GM19328 (cell line): ENCODE measurements around the gene TMLHE.
"Not testable (repeated sequence)": the region's sequence is repeated elsewhere in the genome, so short reads cannot be mapped to it uniquely, and the experiment has no call there.

ENCODE experiments used
- ATAC-seq: cut with Tn5 transposase; IDR thresholded peaks from one replicate; pipeline ENCODE4 v1.9.1; 2021; ENCODE audit warnings: mild to moderate bottlenecking, moderate library complexity; ENCODE audit not compliant: unreplicated experiment

Gene TMLHE

DNA sequence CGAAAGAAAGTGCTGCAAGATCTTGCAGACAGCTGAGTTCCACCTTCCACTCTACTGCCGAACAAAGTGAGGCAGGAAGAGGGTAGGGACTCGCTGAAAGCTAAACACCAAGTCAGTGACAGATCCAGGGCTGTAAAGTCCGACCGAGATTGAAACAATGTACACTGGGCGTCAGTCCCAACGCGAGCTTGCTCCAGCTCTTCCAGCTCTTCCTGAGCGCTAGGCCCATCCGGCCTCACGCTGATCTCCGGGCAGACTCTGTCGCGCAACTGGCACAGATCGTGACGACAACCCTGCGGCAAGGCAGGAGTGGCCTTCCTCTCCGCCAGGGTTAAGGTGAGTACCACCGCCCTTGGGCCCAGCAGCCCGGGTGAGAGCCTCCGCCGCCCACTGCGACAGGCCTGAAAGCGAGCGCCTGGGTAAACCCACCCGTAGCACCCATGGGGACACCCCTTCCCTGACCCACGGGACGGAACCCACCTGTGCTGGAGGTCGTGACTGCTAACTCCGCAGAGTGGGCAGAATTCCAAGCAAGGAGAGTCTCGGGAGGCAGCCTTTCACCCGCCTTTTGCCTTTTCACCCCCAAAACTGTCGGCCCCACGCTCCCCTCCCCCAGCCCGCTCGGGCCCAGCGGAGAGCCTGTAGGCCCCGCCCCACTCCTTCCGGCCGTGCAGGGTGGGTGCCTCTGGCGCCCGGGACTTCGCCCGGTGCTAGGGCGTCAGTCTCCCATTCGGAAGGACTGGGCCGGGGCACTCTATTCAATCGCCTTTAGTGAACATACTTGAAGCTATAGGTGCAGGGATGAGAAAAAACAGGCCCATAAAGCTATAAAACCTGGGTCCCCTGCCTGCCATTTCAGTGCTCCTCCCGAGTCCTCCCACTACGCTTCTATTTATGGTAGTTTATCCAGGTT, at the start of gene TMLHE, which contains the start of gene SPRY3:
TSS of gene TMLHE (minus strand) at position 641 of the 913 bp plus-strand sequence. CDS start 67,676 bp downstream, outside the sequence.
TSS of gene SPRY3 (plus strand) at position 275 of the 913 bp plus-strand sequence.
- ATAC-seq = peak; percentile 89

DNA sequence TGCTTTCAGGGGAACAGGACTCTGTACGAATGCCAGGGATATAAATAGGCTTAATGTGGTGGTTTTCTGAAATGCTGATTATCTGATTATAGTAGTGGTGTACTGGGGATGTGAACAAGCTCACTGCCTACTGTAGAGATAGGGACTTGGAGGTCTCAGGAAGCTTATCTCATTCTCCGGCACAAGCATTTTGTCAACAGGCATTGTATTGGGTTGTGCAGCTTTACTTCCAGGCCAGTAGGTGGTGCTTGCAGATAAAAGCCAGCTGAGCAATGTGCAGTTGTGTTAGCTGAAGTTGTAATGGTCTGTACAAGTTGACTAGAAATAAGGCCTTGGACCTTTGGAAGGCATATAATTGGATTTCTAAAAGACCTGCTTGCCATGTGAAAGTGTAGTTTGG, 49.5 kb upstream of the TMLHE start:
- ATAC-seq = no peak

DNA sequence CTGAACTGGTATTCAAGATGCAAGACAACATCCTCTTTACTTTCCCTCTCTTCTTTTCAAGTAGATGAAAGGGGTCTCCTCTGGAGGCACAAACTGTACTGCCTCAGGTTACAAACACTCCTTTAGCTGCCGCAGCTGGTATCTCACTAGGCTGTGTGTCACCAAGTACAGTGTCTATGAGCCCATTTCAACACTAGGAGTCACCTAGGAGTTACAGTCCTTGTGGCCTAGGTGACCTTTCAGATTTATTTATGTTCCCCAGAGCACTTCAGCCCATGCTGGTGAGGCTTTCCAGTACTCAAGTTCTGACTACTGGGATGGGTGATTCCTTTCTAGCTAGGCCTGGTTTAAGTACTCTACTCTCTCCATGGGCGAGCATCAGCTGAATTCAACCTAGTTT, 32.4 kb upstream of the TMLHE start:
- ATAC-seq = no peak

- ATAC-seq = no peak
Measured at GRCh38 chrX:155643240-155643639, 30.5 kb upstream of the TMLHE start.

GRCh38 chrX:155641371-155641770, 28.6 kb upstream of the TMLHE start:
- not testable (repeated sequence) for ATAC-seq

DNA sequence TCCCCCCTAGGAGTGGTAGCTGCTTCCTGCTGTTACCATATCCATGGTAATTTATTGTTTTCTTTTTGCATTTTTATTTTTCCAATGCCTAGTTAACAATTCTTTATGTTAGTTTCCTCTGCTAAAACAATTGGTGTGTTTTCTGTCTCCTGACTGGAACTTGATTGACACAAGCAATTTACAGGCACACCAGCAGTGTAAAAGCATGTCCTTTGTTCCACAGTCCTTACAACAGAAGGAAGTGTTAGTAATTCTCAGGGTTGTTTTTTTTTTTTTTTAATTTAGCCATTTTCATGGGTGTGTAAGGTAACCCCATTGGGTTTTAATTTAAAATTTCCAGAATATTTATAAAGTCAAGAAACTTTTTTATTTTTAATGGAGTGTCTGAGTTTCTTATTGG, 25.0 kb upstream of the TMLHE start:
- ATAC-seq = no peak

DNA sequence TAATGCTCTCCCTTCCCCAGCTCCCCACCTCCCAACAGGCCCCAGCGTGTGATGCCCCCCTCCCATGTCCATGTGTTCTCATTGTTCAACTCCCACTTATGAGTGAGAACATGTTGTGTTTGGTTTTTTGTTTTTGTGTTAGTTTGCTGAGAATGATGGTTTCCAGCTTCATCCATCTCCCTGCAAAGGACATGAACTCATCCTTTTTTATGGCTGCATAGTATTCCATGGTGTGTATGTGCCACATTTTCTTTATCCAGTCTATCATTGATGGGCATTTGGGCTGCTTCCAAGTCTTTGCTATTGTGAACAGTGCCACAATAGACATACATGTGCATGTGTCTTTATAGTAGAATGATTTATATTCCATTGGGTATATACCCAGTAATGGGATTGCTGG, 22.3 kb upstream of the TMLHE start:
- ATAC-seq = not testable (repeated sequence)

DNA sequence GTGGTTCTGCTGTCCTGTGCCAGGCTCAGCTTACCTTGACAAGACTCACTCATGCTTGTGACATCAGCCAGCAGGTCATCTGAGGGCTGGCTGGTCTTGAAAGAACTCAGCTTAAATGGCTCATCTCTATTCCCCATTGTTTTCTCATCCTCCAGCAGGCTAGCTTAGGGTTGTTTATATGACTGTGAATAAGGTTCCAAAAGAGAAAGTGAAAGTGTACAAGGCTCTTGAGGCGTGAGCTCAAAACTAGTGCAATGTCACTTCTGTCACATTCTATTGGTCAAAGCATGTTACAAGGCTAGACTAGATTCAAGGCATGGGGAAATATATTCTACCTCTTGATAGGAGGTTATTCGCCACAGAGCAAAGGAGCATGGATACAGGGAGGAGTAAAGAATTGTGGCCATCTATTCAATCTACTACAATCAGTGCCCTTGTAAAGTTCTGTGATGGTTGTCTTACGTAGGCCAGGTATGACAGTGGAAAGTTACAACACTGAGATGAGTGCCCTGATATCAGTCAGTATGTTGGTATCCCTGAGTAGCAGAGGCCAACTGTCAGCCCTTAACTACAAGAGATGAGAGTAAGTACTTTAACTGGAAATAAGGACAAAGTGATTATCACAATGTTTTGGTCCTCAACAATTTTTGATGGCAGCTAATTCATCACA, 19.8 kb upstream of the TMLHE start:
- no peak for ATAC-seq

- ATAC-seq = not testable (repeated sequence)
Measured at GRCh38 chrX:155620110-155620509, 7.4 kb upstream of the TMLHE start.

- ATAC-seq = no peak
Measured at GRCh38 chrX:155615938-155616337, 3.2 kb upstream of the TMLHE start.

DNA sequence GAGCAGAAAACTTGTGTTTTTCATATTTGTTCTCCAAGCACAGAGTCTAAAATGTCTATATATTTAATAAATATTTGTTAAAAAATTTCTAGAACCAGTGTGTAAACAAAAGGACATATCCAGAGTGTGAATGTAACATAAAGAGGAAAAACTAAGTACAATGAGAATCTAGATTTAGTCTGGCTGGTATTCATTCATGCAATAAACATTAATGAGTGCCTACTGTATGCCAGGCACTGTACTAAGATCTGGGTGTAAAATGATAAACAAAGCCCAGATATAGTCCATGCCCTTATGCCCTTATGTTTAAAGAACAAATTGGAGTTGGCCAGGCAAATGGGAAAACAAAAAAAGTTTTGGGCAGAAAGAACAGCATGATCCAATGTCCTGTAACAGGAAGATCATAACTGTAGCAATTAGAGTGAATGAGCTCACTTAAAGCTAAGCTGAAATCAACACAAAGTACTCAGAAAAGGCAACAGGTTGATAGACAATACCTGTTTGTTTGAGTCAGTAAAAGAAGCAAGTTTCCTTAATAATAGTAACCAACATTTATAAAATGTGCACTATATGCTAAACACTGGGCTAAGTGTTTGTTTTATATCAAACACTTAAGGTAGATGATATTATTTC, 1.3 kb upstream of the TMLHE start:
- no peak for ATAC-seq

GRCh38 chrX:155611302-155611701, 1.4 kb downstream of the TMLHE start:
- ATAC-seq = no peak

- no peak for ATAC-seq
Measured at GRCh38 chrX:155592981-155593380, 19.8 kb downstream of the TMLHE start.

- no peak for ATAC-seq
Measured at GRCh38 chrX:155592331-155592730, 20.4 kb downstream of the TMLHE start.

DNA sequence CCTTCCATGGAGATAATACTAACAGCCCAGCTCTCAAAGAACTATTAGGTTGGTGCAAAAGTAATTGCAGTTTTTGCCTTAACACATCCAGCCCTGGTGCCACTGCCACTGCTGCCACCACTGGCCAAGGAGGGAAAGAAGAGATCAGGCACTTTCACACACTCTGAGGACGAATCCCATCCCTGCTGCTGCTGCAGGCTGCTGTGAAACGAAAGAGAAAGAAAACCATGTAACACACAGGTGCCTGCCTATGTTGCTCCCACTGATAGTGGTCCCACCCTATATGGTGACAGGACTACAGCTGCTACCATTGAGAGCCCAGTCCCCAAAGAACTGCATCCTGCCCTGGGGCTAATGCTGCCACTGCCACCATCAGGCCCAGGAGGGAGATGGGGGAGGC, 35.1 kb downstream of the TMLHE start:
- ATAC-seq = no peak

GRCh38 chrX:155563099-155563498, 49.7 kb downstream of the TMLHE start:
- no peak for ATAC-seq

GRCh38 chrX:155544881-155545280, 67.9 kb downstream of the TMLHE start:
- no peak for ATAC-seq

GRCh38 chrX:155535866-155536265, 76.9 kb downstream of the TMLHE start:
- ATAC-seq = no peak

DNA sequence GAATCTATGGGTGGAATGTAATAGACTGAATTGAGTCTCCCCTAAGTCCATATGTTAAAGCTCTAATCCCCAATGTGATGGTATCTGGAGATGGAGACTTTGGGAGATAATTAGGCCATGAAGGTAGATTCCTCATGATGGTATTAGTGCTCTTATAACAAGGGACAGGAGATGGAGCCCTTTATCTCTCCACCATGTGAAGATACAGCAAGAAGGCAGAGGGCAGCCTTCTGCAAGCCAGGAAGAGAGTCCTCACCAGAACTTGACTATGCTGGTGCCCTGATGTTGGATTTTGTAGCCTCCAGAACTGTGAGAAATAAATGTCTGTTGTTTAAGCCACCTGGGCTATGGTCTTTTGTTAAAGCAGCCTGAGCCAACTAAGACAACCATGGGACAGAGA, 78.0 kb downstream of the TMLHE start:
- no peak for ATAC-seq

GRCh38 chrX:155527023-155527422, 85.7 kb downstream of the TMLHE start:
- ATAC-seq = not testable (repeated sequence)

GRCh38 chrX:155514225-155514624, 98.5 kb downstream of the TMLHE start:
- no peak for ATAC-seq

DNA sequence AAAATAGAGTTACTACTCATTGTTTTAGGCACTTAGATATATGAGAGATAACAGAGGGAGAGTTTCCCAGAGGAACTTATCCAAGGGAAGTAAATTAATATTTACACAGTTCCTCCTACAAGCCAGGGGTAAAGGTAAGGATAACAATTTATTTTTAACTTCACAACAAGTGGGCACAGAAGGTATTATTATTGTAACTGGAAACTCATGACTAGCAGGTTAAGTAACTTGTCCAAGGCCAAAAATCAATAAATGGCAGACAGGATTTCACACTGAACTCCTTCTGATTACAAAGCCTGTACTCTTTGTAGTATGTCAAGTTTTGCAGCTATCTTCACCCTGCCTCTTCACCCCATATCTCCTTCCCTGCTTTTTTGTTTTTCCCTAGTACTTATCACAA, 107.5 kb downstream of the TMLHE start:
- ATAC-seq = no peak
